Ovary (tissue), 9 donors: ENCODE measurements around the gene POU6F2. TPM values are rescaled to one million over a fixed set of nuclear protein-coding genes. Genes with fewer than 3 reads are reported as not detected.
"Not testable (repeated sequence)": the region's sequence is repeated elsewhere in the genome, so short reads cannot be mapped to it uniquely, and the experiment has no call there.

Experiments used
- DNase-seq, 5 donors: peaks; one replicate each; pipeline ENCODE4 v3.0.0-alpha.2; 2019 to 2020
- H3K27ac ChIP-seq, 2 donors: fragments of 200-600 bp; one replicate each; pipeline versions ENCODE4 v1.5.1 to v1.8.0; 2019 to 2022
- H3K27me3 ChIP-seq: fragments of 200-600 bp; one replicate; pipeline ENCODE4 v1.8.0; 2022
- H3K36me3 ChIP-seq: fragments of 200-600 bp; sonication (generic); one replicate; pipeline ENCODE4 v1.5.1; 2019
- H3K4me1 ChIP-seq: one replicate; pipeline ENCODE4 v1.8.1; 2013; ENCODE audit warnings: mild to moderate bottlenecking, moderate library complexity; ENCODE audit not compliant: insufficient read depth
- H3K4me3 ChIP-seq: fragments of 200-600 bp; sonication (generic); one replicate; pipeline ENCODE4 v1.5.1; 2017
- H3K9me3 ChIP-seq, 2 donors: fragments of 200-600 bp in 1 of 2; sonication (generic) in 1 of 2; one replicate each; pipeline versions ENCODE4 v1.5.1 to v1.8.1; 2013 to 2019; ENCODE audit warnings: mild to moderate bottlenecking in 1 of 2, moderate library complexity in 1 of 2
- EP300 ChIP-seq: sonication (generic); formaldehyde crosslinking; IDR thresholded peaks from one replicate; pipeline ENCODE4 v1.6.1; 2017; ENCODE audit warnings: antibody characterized with exemption
- POLR2A ChIP-seq: fragments of 450-650 bp; IDR thresholded peaks from one replicate; pipeline ENCODE4 v1.6.1; 2017; ENCODE audit warnings: antibody characterized with exemption, mild to moderate bottlenecking, moderate library complexity
- WGBS, 3 donors: extraction: QIAGEN DNeasy Blood & Tissue Kit in 1 of 3; methylation state at CpG; one replicate each; pipeline versions ENCODE4 v1.1.5 to v1.1.7; 2013 to 2017; 5-methylcytosine and 5-hydroxymethylcytosine counted together
- intact Hi-C, 4 donors: fragments of 100-400 bp; cut with DNase I; formaldehyde crosslinking; loops; one replicate each; pipeline versions ENCODE4 v1.11.0 to v1.15.1; 2022 to 2023
- polyA plus RNA-seq, 2 donors: library from polyadenylated mRNA; stranded (reverse); fragments of 200-250 nt in 1 of 2; fragments of 350-450 nt in 1 of 2; fragmentation: Illumina TruSeq in 1 of 2; extraction: RNeasy Lipid Tissue Mini Kit (QIAGEN cat#74804) in 1 of 2; gene quantifications; one replicate each; pipeline ENCODE4 v1.2.3, GENCODE V29; 2013 to 2014
- total RNA-seq, 7 donors: library from RNA; depleted of rRNA in 2 of 7; stranded (reverse); fragments of >200 nt in 2 of 7; fragmentation: NEBNext Ultra II Directional in 3 of 7; extraction: Animal tissue kit (Norgen Biotek cat#: 25700) in 3 of 7; gene quantifications; one replicate each; pipeline versions ENCODE4 v1.1.0 to v1.2.4, GENCODE V29; 2016 to 2023
- TF ChIP-seq, protein P1 (sequence below), 3 donors: fragments of 450-650 bp in 2 of 3; fragments of 200-600 bp in 1 of 3; IDR thresholded peaks; one replicate each; pipeline versions ENCODE4 v1.5.1 to v1.8.0; 2016 to 2022; ENCODE audit warnings: antibody characterized with exemption in 3 of 3, mild to moderate bottlenecking in 1 of 3
- donor health status: DM: no; HTN: no; CAD: no; lungs with moderate emphysema.
- donor health status: DM: no; HTN: no; CAD: no.
- donor health status: Bipolar disorder and iron deficiency.
- donor health status: DM: yes; HTN: yes; CAD: no.
- donor health status: DM: no; HTN: no; CAD: no.
- donor health status: DM: yes; HTN: yes; CAD: no.

Gene POU6F2
- total and polyA plus RNA-seq, 9 donors = 0.17 to 2.0 (median 0.61) TPM

DNA sequence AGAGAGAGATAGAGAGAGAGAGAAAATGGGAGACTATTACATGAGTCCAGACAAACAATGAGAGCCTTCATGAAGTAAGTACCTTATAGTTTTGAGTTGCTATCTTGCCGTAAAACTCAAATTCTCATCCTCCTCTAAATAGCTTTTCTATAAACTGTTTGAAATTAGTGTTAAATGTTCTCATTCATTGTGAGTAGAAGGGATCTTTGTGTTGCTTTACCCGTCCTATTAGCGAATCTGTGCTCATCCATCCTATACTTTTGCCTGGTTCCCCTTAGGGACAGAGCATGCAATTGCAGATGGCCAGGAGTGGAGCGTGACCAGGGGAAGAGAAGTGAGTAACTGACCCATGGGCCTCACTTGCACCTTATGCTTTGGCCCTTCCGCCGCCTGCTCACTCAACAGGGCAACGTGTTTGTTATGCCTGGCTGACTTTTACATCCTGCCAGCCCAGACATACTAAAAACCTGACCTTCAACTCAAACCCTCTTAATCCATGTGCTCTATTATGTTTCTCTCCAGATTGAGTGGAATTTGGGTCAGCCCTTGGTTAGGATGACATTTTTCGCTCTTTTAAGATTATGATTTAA, 344.3 kb downstream of the POU6F2 start:
- no peak for DNase-seq
- no peaks in the 10 kb centered on the region for H3K27me3 ChIP-seq
- H3K4me3 ChIP-seq = no peak overlapping the region
- no peaks in the 10 kb centered on the region for H3K4me1 ChIP-seq
- intact Hi-C loops = no loop called here
- no peak overlapping the region for H3K27ac ChIP-seq
- H3K36me3 ChIP-seq = no peaks in the 10 kb centered on the region
- WGBS, 3 donors = 79 to 86% (median 82%) methylated on average over 8 of the region's 8 CpGs
- TF ChIP-seq, protein P1, sequence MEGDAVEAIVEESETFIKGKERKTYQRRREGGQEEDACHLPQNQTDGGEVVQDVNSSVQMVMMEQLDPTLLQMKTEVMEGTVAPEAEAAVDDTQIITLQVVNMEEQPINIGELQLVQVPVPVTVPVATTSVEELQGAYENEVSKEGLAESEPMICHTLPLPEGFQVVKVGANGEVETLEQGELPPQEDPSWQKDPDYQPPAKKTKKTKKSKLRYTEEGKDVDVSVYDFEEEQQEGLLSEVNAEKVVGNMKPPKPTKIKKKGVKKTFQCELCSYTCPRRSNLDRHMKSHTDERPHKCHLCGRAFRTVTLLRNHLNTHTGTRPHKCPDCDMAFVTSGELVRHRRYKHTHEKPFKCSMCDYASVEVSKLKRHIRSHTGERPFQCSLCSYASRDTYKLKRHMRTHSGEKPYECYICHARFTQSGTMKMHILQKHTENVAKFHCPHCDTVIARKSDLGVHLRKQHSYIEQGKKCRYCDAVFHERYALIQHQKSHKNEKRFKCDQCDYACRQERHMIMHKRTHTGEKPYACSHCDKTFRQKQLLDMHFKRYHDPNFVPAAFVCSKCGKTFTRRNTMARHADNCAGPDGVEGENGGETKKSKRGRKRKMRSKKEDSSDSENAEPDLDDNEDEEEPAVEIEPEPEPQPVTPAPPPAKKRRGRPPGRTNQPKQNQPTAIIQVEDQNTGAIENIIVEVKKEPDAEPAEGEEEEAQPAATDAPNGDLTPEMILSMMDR (IDR thresholded peaks at IDR 0.05) = no peak
- TF ChIP-seq EP300 (no peak), POLR2A (no peak)
- H3K9me3 ChIP-seq = no peaks in the 10 kb centered on the region

DNA sequence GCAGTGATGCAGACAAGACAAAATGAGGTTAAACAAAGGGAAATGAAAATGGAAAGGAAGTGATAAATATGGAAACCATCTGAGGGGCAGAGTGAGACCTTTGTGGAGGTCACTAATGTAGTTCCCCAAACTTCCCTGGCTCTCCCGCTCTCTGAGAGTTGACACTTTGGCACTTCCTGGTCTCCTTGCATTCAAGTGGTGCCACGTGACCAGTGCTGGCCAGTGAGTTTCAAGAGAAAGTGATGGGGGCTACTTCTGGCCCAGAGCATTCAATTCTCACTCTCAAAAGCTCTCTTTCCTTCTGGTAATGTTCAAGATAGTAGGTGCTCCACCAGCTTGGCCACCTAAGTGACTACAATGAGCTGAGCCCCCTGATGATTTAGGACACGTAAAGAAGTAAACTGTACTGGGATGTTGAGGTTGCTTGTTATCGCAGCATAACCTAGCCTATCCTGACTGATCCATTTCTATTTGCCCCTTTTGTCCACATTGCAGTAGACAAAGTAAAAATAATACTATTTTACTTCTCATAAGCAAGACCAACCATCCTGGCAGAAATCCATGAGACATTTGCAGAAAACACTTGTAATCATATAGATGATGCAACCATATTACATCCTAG, 346.5 kb downstream of the POU6F2 start:
- WGBS, 3 donors = 93% methylated on average over 4 of the region's 4 CpGs
- H3K27ac ChIP-seq = no peak overlapping the region
- no peaks in the 10 kb centered on the region for H3K4me1 ChIP-seq
- TF ChIP-seq, protein P1 (IDR thresholded peaks at IDR 0.05) = no peak
- no peak for TF ChIP-seq EP300
- TF ChIP-seq POLR2A = no peak
- H3K27me3 ChIP-seq = no peaks in the 10 kb centered on the region
- H3K9me3 ChIP-seq = no peaks in the 10 kb centered on the region
- no peaks in the 10 kb centered on the region for H3K36me3 ChIP-seq
- H3K4me3 ChIP-seq = no peak overlapping the region
- no peak for DNase-seq
- intact Hi-C loops = no loop called here

DNA sequence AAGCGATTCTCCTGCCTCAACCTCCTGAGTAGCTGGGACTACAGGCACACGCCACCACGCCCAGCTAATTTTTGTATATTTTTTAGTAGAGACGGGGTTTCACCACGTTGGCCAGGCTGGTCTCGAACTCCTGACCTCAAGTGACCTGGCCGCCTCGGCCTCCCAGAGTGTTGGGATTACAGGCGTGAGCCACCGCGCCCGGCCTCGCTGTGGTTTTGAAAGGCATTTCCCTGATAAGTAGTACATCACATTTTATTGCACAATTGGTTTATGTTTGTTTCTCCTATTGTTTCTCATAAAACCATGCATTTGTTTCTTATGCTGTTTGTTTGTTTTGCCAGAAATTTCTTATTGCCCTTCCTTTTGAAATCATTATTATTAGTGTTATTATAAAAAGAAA, 353.9 kb downstream of the POU6F2 start:
- DNase-seq, H3K27ac ChIP-seq, H3K9me3 ChIP-seq, H3K27me3 ChIP-seq, H3K36me3 ChIP-seq, H3K4me1 ChIP-seq, H3K4me3 ChIP-seq, intact Hi-C loops: not testable (repeated sequence)
- WGBS, 3 donors = 78 to 86% (median 79%) methylated on average over 13 of the region's 13 CpGs

DNA sequence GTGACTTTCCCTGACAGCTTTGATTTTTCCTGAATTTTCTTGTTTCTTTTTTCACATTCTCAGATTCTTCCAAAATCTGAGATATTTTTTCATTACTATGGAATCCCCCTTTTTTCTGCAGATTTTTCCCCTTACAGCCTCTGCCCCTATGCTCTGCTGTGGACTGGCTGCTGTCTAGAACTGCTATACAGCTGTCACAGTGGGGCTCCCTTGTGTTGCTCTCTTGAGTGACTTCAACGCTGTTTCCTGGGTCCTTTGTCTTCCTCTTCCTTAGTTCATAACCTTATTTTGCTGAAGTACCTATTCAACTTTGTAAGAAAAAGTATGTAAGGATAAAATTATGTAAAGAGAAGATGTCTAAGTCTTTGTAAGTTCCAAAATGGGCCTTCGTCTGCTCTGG, 354.4 kb downstream of the POU6F2 start:
- TF ChIP-seq, protein P1 (IDR thresholded peaks at IDR 0.05) = no peak
- intact Hi-C loops = no loop called here
- 80 to 84% (median 84%) methylated on average over 2 of the region's 2 CpGs for WGBS, 3 donors

DNA sequence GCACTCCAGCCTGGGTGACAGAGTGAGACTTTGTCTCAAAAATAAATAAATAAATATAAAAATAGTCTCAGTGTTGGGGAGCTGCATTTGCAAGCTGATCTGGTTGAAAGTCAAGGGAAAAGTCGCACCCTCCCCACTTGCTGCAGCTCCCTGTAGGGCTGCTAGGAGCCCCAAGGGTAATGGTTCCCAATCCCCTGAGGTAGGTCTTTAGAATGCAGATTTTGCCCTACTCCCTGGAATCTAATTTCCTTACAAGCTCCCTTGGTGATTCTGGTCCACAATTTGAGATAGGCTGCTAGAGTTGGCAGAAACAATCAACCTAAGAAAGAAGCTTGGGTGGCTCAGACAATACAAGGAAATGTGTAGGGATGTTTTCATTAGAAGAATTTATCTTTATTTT, 356.0 kb downstream of the POU6F2 start:
- DNase-seq = no peak

More for the DNA sequence above, 354.4 kb downstream of the POU6F2 start:
- Histone ChIP-seq H3K27me3 (no peaks in the 10 kb centered on the region), H3K27ac (no peak overlapping the region), H3K4me1 (no peaks in the 10 kb centered on the region), H3K9me3 (no peaks in the 10 kb centered on the region), H3K4me3 (no peak overlapping the region), H3K36me3 (no peaks in the 10 kb centered on the region)
- no peak for DNase-seq

More for the DNA sequence above, 356.0 kb downstream of the POU6F2 start:
- TF ChIP-seq, protein P1 (IDR thresholded peaks at IDR 0.05) = no peak
- no peak for TF ChIP-seq EP300
- no peak for TF ChIP-seq POLR2A
- Histone ChIP-seq H3K4me3 (no peak overlapping the region), H3K36me3 (no peaks in the 10 kb centered on the region), H3K9me3 (no peaks in the 10 kb centered on the region), H3K4me1 (no peaks in the 10 kb centered on the region), H3K27me3 (no peaks in the 10 kb centered on the region), H3K27ac (no peak overlapping the region)
- intact Hi-C loops = no loop called here
- WGBS, 3 donors = 91 to 96% (median 93%) methylated on average over 1 of the region's 1 CpG
